Measurements from ENCODE around the gene RPL3.
A peak's percentile ranks its signal among the peaks of the same experiment; 100 is the strongest.
"Not testable (repeated sequence)": the region's sequence is repeated elsewhere in the genome, so short reads cannot be mapped to it uniquely, and the experiment has no call there.

Gene RPL3

DNA sequence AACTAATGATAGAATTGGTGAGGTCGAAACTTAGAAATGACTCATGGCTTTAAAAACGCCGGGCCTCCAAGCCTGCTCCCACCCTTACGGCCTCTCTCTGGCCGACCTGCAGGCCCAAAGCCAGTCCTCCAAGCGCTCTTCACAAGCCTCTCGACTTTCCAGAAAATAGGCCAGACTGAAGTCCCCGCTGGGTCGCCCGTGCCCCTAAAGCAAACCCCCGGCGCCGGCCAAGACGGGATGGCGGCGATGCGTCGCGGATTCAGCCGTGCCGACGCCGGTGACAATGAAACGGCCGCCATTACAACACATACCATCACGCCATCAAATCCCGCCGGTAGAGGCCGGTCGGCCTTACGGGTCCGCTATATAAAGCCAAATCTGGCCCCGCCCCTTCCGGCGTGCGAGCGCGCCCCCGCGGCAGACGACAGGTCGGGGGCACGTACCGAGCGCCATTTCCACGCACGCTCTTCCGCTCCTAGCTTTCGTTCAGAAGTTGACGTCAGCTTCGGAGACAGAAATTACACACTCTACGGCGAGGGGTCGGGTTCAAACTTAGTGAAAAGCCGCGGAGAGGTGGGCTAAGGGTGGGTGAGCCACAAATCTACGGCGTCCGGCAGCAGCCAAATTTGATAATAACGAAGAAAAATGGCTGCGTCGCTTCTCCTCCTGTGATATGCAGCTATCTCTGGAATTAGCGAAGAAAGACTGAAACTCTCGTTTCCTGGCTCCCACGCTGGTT, at the start of gene RPL3:
TSS of gene RPL3 (minus strand) at position 340 of the 739 bp plus-strand sequence. CDS start at position 314, 26 bp downstream.
- DNase-seq, result peak; percentile 100

DNA sequence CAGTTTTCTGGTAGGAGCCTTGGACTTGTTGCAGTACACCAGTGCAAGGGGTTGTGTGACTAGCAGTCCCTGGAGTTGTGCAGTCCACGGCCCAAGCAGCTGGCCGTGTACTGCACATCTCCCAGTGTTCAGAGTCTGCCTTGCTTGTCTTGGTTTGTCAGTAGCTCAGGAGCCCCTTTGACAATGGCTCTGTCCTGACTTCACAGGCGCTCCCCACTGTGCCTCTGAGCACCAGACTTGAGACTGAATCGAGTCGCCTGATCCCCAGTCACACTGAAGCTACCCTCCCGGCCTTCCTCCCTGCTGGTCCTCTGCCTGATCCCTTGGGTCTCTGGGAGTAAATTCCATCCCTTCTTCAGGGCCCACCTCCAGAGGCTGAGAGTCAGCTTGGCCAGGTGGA, 49.8 kb upstream of the RPL3 start:
- no peak for DNase-seq

DNA sequence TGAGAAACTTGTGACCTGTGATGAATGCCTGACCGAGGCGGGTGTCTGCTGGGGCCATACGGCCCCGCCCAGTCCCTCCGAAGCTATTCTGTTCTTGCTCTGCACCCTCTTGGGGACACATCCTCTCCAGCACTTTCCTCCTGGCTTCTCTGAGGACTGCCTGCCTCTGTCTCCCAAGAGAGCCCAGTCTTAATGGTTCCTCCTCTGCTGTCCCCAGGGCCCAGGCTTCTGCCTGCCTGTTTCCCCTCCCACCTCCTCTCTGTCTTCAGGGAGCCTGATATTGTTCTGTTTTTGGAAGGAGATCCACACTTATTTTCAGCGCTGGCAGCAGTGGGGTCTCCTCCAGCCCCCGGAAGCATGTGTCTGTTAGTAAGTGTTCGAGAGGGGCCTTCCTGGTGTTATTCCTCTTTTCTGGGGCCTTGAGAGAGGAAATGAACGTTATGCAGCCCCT, 49.1 kb upstream of the RPL3 start:
- DNase-seq, result no peak

DNA sequence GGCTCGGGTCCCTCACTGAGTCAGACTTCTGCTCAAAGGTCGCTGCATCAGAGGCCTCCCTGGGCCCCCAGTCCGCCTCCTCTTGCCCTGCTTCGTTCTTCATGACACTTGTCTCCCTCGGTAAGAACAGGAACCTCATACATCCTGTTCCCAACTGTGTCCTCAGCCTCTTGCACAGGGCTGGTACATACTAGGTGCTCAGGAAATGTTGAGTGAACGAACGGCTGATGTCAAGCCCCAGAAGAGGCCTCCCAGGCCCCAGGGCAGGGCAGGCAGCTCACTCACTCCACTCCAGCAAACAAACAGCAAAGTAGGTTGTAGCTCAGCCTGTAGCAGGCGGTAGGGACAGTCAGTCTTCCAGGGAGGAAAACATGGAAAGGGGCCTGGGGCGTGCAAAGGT, 47.6 kb upstream of the RPL3 start:
- DNase-seq, result no peak

DNA sequence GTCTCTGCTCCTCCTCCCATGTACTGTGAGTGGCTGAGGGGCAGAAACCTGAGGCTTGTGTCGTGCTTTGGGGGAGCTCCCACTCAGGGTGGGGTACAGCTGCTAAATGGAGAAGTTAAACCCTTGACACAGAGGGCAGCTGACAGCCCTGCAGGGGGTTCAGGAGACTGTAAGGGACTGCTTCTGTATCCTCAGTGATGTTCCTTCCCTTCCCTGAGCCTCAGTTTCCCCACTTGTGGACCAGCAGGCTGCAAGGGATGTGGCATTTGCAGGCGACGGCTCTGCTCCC, 46.0 kb upstream of the RPL3 start:
- no peak for DNase-seq

DNA sequence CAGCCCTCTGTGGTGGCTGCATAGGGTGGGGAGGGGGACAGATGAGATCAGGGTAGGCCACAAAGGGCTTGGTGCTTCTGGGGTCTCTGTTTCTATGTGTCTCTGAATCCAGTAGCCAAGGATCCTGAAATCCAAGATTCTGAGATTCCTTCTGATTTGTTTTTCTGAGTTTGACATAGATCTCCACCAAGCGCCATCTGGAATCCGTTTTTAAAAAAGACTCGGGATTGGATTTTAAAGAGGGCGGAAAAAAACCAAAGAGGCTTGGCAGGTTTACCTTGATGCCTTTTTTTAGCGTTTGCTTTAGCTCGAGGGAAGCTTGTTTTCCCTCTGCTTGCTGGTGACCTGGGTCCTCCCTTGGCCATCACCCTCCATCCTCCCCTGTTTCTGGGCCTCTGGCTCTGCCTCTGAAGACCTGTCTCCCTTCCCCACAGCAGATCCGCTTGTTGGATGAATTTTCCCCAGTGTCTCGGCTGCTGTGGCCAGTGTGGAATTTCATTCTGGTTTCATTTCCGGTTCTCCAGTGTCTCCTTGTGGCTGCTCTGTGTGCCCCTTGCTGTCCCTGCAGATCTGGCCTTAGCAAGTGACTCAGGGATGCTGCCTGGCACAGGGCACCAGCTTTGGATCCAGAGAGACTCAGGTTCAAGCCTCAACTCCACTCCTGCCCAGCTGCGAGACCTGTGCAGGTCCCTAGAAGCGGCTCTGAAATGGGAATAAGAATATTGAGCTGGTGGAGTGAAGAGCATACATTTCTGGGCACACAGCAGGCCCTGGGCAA, 45.5 kb upstream of the RPL3 start:
- DNase-seq, result no peak

DNA sequence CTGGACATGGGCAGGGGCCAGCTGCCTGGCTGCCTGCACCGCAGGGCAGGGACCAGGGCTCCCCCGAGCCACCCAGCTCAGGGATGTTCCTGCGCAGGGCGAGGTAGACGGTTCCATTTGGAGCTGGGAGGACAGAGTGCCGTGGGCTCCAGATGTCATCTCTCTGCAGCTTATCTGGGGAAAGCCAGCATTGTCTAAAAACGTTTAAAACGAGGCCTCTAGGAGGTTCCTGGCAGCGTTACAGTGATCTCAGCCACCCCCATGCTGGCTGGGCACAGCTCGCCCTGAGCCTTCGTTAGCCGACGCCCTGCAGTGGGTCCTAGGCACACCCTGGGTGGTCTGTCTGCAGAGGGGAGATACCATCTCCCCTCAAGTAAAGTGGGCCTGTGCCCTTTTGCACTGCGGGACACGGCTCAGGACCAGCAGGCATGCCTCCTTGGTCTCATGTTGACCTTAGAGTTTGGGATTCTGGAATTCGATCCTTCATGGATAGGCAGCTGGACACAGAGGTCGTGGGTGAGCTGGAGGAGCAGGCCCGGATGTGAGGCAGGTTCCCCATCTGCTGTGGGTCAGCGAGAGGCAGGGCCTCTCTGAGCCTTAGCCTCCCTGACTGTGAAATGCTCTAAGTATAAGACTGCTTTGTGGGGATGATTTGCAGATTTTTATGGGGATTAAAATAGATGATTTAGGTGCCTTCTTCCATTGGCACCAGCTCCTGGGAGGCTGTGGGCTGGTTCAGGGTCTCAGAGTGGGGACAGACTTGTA, 44.5 kb upstream of the RPL3 start:
- DNase-seq, result no peak

DNA sequence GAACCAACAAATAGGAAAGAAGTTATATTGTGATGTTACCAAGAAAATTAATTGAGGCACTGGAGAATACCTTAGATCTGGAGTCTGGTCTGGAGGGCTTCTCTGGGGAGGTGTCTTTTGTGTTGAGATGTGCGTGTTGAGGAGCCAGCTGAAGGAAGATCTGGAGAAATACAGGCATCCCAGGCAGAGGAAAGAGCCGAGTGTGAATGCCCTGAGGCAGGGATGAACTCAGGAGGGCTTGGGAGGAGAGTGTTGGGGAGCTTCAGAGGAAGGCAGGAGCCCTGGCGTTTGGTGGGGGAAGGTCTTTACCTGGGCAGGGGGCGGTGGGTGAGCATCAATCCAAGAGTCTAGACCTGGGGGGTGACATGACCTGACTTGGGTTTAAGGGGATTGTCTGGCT, 43.5 kb upstream of the RPL3 start:
- no peak for DNase-seq

DNA sequence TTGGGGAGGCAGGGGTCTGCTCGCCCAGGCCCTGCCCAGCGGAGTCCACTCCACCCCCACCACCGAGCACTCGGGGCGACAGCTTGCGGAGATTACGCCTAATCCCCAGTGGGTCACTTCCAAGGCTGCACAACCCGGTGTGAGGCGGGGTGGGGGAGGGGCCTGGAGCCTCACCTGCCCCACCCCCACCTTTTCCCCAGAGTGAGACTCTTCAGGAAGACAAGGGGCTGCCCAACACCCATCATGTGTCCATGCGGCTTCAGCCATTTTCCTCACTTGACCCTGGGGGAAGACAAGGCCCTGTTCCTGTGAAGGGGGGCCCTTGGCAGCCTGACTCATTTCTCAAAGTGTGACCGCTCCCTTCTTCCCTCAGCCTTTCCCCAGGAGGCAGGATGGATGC, 42.8 kb upstream of the RPL3 start:
- no peak for DNase-seq

DNA sequence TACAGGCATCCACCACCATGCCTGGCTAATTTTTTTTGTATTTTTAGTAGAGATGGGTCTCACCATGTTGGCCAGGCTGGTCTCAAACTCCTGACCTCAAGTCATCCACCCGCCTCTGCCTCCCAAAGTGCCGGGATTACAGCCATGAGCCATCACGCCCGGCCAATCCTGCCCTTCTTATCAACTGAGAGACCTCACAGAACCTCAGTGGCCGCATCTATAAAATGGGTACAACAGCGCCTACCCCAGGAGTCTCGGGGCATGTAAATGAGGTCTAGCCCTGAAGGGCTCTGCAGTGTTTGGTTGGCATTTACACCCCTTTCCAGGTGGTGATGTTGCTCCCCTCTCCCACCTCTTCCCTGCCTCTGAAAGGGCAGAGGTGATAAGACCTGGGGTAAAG, 42.1 kb upstream of the RPL3 start:
- DNase-seq, result no peak

DNA sequence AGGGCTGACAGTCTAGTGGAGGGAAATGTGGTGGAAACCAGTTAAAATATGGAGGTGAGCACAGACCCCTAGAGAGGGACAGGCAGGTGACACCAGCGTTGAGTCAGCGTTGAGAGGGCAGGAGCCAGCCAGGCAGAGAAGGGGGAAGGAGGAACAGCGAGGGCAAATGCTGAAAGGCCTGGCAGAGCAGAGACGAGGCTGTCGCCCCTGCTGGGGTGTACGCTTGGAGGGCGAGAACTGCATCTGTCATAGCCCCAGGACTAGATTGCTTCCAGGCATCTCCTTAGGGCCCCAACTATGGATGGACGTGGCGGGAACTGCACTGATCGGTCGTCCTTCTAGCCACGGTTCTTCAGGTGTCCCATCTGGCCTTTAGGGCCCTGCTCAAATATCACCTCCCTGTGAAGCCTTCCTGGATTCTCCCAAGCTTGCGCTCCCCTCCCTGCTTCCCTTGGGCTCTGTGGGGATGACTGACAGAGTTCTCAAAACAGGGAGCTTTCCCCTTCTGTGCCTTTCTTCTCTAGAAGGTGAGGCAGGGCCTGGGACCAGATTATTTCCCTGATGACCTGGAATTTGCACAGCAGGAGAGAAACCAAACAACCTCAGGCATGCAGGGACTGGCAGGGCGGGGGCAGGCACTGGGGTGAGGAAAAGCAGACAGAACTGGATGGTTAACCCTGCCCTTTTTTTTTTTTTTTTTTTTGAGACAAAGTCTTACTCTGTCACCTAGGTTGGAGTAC, 41.4 kb upstream of the RPL3 start:
- DNase-seq, result peak; percentile 28

DNA sequence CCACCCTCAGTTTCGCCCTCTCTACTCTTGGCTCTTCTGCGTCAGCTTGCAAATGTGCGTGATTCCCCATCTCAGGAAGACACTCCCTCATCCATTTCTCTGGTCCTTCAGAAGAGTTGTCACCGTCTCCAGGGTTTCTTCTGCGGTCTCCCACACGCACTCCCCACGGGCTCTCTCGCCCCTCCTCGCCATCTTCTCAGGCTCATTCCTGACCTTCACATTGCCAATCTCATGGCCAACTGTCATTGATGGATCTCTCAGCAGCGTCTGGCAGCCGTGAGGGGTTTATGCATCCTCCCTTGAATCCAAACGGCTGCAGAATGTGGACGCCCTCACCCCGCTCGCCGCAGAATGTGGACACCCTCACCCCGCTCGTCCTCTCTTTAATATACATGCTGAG, 40.8 kb upstream of the RPL3 start:
- no peak for DNase-seq

DNA sequence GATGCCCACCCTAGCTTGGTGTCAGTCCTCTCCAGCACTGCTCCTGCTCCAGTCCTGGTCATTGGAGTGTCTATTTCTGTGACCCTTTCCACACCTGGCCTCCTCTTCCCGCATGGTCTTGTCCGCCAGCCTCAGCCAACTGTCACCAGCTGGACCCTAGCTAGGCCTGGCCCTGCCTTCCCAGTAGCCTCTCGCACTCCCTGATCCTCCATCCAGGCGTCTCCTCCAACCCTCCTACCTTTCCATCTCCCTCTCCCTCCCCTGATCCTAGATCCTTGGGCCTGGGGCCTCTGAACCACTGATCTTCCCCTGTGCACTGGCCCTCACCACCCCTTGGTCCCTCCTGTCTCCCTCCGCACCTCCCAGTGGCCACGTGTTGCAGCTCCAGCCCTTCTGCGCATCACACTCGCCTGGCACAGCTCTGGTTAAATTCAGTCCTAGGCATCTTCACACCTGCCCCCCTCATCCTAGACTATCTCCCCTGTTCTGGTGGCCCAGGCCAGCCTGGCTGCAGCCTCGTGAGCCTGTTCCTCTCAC, 40.3 kb upstream of the RPL3 start:
- no peak for DNase-seq

DNA sequence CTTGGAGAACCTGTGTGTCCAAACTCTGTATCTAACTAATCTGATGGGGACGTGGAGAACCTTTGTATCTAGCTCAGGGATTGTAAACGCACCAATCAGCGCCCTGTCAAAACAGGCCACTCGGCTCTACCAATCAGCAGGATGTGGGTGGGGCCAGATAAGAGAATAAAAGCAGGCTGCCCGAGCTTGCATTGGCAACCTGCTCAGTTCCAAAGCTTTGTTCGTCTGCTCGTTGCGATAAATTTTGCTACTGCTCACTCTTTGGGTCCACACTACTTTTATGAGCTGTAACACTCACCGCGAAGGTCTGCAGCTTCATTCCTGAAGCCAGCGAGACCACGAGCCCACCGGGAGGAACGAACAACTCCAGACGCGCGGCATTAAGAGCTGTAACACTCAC, 38.8 kb upstream of the RPL3 start:
- not testable (repeated sequence) for DNase-seq

DNA sequence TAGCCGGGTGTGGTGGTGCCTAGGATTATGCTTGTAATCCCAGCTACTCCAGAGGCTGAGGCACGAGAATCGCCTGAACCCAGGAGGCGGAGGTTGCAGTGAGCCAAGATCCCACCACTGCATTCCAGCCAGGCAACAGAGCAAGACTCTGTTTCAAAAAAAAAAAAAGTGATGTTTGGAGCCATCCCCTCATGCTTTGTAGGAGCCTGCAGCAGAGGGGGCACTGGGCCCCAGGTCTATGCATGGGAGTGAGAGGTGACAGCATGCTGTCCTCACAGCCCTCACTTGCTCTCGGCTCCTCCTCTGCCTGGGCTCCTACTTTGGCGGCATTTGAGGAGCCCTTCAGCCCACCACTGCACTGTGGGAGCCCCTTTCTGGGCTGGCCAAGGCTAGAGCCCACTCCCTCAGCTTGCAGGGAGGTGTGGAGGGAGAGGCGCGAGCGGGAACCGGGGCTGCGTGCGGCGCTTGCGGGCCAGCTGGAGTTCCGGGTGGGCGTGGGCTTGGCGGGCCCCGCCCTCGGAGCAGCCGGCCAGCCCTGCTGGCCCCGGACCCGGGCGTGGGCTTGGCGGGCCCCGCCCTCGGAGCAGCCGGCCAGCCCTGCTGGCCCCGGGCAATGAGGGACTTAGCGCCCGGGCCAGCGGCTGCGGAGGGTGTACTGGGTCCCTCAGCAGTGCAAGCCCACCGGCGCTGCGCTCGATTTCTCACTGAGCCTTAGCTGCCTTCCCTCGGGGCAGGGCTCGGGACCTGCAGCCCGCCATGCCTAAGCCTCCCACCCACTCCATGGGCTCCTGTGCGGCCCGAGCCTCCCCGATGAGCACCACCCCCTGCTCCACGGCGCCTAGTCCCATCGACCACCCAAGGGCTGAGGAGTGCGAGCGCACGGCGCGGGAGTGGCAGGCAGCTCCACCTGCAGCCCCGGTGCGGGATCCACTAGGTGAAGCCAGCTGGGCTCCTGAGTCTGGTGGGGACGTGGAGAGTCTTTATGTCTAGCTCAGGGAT, 38.0 kb upstream of the RPL3 start:
- DNase-seq, result not testable (repeated sequence)

DNA sequence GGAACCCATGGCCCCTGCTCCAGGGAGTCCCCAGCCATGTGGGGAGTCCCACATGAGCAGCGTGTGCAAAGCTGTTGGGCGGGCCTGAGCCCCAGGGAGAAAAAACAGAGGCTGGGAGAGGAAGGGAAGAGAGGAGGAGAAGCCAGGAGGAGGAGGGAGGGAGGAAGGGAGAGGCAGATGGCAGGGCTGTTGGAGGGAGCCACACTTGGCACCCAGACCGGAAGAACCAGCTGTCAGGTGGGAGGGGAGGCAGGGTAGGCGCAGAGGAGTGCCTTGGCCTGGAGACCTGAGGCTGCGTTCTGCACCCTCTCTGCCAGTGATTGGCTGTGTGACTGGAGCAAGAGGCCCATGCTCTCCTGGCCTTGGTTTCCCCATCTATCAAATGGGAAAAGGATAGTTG, 37.0 kb upstream of the RPL3 start:
- DNase-seq, result no peak

DNA sequence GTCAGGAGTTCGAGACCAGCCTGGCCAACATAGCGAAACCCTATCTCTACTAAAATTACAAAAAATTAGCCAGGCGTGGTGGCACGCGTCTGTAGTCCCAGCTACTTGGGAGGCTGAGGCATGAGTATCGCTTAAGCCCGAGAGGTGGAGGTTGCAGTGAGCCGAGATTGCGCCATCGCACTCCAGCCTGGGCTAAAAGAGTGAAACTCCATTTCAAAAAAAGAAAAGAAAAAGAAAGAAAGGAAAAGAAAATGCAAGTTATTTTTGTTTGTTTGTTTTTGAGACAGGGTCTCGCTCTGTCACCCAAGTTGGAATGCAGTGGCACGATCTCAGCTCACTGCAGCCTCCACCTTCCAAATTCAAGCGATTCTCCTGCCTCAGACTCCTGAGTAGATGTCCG, 36.4 kb upstream of the RPL3 start:
- DNase-seq, result not testable (repeated sequence)

DNA sequence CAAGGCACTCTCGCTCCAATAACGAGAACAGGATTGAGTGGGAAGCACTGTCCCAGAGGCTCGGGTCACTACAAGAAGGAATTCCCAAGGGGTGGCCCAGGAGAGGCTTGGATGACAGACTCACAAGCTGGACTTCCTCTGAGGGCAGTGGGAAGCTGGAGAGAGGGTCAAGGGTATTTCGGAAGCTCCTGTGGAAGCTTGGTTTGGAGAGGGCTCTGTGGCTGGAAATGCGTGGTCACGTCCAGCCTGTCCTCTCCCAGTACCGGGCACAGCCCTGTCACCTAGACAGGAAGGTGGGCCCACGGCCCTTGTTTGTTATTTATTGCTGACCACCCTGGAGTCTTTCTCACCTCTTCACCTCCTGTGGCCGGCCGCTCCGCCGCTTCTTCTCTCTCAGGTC, 35.7 kb upstream of the RPL3 start:
- no peak for DNase-seq

DNA sequence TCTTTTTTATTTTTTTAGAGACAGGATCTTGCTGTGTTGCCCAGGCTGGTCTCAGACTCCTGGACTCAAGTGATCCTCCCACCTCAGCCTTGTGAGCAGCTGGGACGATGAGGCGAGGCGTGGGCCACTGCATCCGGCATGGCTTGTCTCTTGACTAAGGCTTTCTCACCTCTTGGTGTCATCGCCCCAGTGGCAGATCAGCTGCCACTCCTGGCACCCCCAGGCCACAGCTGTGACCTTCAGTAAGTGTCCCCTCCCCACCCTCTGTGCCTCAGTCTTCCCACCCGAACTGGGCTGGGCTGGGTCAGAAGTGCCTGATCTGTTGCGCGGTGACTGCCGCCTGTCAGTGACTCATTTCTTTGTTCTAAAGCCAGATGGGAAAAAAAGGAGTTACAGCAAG, 33.9 kb upstream of the RPL3 start:
- DNase-seq, result no peak

DNA sequence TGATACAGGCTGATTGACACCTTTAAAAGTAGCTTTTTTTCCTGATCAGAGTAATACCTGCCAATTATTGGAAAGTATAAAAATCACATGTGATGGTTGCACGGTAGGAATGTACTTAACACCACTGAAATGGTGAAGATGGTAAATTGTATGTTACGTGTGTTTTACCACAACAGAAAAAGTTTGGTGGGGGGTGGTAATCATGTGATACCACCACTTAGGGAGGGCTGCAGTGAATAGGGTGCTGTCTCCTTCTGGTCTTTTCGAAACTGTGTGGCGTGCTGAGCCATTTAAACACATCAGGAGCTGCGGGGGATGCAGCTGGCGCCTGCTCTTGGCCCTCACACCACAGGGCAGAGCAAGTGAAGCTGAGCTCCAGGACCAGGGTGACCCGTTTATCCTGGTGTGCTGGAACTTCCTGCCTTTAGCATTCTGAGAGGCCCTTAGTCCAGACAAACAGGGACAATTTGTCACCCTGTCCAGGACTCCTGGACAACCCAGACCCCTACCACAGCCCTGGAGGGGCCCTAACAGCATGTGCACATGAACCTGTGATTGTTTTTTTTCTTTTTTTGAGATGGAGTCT, 33.0 kb upstream of the RPL3 start:
- DNase-seq, result no peak

DNA sequence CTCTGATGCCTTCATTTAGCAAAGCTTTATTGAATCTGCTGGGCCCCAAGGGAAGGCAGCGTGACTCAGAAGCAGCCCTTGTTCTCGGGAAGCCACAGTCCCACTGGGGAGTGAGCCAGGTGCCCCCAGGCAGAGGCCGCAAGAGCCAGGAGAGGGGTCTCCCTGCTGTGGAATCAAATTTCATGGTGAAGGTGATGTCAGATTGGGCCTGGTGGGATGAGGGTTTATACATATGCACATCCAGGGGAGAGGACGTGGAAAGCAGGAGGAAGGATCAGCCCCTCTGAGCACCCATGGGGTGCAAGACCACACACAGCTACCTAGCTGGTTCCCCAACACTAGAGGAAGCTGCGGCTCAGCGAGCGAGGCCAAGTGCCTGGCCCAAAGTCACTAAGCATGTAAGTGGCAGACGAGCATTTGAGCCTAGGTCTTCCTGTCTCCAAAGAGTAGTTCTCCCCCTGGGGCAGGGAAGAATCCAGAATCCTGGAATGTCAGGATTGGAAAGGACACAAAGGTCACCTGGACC, 32.3 kb upstream of the RPL3 start:
- peak; percentile 47 for DNase-seq
